Vagina (tissue), 2 donors: ENCODE results near the gene ACTR1A.

Source experiments
- CTCF ChIP-seq, 3 experiments: fragments of 450-650 bp in 2 of 3; fragments of 200-600 bp in 1 of 3; sonication (generic) in 1 of 3; IDR thresholded peaks; one replicate each; pipeline ENCODE4 v1.5.1; 2017 to 2019; ENCODE audit warnings: antibody characterized with exemption in 3 of 3, mild to moderate bottlenecking in 2 of 3, moderate library complexity in 2 of 3
- POLR2A ChIP-seq, 2 donors: fragments of 450-650 bp; IDR thresholded peaks; one replicate each; pipeline ENCODE4 v1.6.1; 2017; ENCODE audit warnings: antibody characterized with exemption in 2 of 2, mild to moderate bottlenecking in 2 of 2, moderate library complexity in 2 of 2
- POLR2AphosphoS5 ChIP-seq, 2 donors: sonication (generic); formaldehyde crosslinking; IDR thresholded peaks; one replicate each; pipeline ENCODE4 v1.9.0; 2017; ENCODE audit warnings: antibody characterized with exemption in 2 of 2, mild to moderate bottlenecking in 2 of 2, low read depth in 1 of 2; ENCODE audit not compliant: insufficient read depth in 1 of 2

- no peak for TF ChIP-seq POLR2A (IDR thresholded peaks at IDR 0.05)
- TF ChIP-seq CTCF (IDR thresholded peaks at IDR 0.05) = no peak
- TF ChIP-seq POLR2AphosphoS5 (IDR thresholded peaks at IDR 0.05; ENCODE audit: insufficient read depth in 1 of 2, low read depth in 1 of 2) = peak in 1 of 2 donors; percentile 30
Measured at GRCh38 chr10:102449321-102450123, 53.0 kb downstream of the ACTR1A start.
